ENCODE measurements around the gene ANGPTL2.

Gene ANGPTL2

DNA sequence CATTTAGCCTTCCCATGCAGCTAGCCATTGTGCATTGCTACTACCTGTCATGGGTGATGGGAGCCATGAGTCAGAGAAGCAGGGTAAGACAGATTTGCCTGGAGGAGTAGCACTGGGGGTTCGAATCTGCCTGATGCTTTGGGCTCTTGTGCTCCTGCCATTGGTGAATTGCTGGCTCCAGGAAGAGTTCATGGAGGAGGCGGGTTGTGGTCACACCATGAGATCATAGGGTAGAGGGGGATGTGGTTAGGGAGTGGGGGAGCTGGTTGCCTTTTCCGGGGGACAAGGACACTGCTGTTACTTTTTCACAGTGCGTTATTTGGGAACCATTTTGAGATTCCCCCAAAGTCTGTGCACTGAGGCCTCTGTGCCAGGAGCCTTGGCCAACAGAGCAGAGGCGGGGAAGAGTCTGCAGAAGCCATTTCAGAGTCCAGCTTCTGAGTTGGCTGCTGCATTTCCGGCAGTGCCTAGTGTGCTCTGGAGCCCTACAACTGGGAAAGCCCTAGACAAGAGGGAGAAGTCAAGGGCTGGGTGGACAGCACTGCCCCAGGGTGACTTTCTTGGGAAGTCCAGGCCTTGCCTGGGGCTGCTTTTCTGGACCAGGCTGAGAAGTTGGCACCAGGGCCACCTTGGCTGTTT lies 6.2 kb downstream of the ANGPTL2 start:
- no peak for DNase-seq

DNA sequence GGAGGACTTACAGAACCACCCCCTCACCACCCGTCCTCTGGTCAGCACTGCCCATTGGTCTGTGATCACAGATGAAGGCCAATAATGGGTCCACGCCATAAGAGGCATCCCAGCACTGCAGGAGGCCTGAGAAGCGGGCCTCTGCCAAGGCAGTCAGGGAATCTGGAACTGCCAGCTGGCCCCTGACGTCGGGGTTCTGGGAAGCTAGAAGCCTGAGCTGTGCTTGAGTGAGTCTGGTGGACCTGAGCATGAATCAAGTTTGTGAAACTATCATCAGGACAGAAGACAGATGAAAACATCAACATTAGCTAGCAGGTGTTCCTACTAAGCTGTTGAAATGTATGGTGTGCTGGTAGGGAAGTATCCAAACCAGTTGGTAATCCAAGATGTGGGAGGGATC lies 7.8 kb downstream of the ANGPTL2 start:
- no peak for DNase-seq

DNA sequence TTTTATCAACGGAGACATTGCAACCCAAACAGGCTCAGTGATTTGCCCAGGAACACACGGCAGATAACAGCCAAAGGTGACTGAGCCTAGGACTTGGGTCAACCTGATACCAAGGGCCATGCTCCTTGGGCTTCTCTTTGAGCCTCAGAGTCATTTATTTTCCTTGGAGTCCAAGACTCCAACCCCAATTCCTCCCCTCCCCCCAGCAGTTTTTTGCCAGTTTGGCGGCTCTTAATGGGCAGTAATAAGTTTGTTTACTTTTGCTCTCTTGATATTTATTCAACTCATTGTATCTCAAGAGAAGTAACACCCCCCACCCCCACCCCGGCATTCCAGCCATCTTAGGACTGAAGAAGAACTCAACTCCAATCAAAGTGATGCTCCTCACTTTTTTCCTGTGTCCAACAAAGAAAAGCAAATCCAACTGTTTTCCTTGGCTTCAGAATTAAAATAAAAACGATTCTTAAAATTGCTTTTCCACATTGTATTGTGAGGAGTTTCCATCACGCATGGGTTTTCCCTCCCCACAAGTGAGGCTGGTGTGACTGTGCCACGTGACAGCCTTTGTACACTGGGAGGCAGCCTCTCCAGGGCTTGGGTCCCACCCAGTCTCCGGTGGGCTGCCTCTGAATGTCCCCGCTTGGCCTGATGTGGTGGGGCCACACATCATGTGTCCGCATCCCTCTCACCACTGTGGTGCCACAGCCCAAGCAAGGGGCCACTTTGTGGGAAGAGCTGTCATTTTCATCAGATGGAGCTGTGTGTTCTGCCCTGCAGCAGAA lies 9.1 kb downstream of the ANGPTL2 start:
- no peak for DNase-seq

DNA sequence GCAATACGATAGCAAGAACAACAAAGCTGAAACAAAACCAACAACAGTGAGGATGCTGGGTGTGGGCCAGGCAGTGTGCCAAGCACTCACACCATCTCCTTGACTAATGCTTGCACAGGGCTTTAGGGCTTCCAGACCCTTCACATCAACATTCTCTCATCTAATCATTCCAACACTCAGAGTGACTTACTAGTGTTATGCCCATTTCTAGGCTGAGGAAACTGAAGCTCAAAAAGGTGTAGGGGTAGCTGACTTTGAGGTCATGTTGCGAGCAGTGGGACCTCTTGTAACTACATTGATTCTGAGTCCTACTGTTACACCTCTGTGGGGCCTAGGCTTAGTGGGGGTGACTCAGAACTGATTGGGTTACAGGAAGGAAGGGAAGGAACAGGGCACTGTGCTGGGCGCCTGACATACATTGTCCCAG lies 9.7 kb downstream of the ANGPTL2 start:
- no peak for DNase-seq

DNA sequence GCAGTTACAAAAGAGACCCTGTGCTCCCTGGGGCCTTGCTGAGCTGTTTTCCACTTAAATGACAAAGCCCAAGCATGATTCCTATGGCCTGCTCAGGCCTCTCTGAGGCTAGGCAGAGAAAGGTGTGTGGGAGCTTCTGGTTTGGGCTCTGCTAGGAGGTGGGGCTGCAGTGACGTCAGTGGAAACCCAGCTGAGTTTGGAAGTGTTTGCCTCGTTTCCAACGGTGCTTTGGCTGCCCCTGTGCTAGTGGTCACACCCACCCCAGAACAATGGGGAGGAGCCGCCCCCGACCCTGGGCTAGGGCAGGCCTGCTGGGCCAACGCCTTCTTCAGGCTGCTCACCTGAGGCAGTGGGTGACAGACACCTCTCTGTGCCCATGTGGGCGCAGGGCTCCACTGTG lies 10.4 kb downstream of the ANGPTL2 start:
- DNase-seq = no peak

DNA sequence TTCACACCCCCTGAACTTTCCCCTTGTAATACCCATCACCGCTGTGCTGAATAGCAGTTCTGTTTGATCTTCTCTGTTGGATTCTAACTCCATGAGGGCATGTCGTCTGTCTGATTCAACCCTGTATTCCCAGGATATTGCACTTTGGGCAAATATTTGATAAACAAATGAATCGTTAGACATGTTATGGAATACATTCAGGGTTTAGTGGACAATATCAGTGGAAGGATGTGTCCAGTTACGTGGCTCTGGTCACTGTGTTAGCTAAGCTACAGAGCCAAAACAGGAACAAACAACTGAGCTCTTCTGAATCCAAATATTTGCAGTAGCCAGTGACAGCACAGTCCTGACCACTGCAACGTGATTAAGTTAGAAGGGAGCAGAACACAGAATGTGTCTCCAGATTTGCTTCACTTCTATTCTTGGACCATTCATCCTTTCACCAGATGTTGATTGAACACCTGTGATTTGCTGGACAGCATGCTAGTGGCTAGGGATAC lies 13.2 kb downstream of the ANGPTL2 start:
- no peak for DNase-seq

DNA sequence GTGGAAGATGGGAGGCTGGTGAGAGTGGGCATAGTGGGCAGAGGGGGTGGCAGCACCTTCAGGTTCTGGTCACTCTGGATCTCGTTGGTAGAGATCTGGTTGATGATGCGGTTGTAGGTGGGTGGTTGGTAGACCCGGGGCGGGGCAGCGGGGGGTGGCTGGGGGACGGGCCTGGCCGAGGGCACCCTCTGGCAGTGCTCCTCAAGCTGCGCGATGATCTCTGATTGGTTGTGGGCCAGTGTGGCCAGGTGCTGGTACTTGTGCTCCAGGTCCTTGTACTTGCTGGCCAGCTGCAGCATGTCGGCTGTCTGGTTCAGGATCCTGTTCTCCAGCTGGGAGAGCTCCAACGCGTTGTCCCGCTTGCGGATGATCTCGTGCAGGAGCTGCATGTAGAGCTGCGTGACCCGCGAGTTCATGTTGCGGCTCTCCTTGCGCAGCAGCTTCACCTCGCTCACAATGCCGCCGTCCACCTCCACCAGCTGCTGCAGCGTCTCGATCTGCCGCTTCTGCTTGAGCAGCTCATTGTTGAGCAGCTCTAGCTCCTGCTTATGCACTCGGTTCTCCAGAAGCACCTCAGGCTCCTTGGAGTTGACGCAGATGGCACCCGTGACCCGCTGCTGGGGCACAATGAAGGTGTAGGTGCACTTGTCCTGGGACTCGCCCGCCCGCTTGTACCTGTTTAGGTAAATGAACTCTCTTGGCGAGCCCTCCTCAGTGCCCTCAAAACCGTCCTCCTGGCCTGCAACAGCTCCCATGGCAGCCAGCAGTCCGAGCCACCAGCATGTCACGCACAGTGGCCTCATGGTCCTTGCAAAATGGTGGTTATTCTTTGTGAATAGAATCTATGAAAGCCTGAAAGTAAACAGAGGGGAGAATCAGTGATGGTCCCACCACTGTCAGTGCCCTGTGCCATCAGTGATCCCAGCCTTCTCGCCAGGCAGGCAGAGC lies 14.2 kb downstream of the ANGPTL2 start:
- no peak for DNase-seq

DNA sequence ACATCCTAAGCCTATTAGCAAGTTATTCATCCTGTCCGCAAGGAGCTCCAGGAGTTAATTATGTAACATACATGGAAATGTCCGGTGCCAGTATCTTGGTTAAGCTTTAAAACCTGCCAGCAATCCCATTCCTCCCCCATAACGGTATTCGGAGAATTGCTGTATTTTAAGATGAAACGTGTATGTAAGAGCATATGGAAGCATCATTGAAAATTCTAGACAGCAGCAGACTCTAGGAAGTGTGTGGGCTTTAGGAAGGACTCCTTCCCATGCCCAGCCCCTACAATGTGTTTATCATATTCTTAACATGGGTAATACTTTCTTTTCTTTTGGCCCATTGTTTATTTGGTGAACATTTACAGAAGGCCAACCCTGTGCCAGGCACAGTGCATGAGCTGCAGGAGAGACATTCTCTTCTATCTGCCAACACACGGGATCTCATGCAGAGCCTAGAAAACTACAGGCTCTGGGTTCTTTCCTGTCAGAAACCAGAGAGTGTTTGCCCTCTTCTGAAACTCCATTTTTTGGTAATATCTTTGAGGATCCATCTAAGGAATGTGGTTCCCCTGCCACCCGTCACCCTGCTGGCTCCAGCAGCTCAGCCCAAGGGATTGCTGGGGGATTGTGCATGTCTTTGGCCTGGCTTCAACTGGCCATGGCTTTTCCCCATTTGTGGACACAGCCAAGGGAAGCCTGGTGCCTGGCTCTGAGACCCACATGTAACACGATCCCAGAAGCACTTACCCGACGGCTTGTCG lies 15.1 kb downstream of the ANGPTL2 start:
- no peak for DNase-seq

DNA sequence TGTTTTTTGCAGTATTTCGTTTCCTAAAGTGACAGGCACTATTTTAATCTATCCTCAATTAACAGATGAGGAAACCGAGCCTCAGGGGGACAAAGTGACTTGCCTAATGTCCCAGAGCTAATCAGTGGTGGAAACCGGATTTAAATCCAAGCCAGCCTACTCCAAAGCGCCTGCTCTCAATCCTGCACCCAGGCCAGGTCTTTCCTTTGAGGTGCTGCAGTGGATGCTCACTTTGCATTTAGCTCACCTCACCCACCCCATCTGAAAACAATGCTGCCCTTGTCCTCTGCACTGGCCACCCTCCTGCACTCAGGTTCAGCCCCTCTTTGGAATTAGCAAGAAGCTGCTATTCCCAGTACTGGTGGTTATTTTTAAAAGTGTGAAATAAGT lies 16.0 kb downstream of the ANGPTL2 start:
- DNase-seq = no peak

DNA sequence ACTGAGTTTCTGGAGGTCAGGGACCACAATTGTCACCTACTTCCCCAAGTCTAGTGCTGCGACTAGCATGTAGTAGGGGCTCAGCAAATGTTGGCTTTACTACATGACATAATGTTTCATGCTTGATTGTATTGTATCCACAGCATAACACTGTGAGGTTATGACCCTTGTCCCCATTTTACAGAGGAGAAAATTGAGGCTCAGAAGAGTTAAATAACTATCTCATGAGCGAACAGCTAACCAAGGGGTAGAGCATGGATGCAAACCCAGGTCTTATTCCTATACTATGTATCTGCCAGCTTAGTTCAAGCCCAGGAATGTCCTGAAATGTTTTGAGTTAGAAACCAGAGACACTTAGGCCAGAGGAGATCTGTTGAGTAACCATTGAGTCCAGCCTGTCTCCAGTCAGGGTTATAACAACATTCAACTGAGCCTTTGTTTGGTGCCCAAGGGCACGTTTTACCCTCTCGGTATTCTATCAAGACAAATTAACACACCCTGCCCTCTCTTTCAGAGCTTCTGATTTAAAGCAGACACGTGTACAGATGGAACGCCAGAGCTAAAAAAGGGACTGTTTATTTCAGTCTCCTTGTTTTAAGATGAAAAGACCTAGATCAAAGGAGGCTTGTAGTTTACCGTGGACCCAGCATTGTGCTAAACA lies 16.5 kb downstream of the ANGPTL2 start:
- DNase-seq = no peak

DNA sequence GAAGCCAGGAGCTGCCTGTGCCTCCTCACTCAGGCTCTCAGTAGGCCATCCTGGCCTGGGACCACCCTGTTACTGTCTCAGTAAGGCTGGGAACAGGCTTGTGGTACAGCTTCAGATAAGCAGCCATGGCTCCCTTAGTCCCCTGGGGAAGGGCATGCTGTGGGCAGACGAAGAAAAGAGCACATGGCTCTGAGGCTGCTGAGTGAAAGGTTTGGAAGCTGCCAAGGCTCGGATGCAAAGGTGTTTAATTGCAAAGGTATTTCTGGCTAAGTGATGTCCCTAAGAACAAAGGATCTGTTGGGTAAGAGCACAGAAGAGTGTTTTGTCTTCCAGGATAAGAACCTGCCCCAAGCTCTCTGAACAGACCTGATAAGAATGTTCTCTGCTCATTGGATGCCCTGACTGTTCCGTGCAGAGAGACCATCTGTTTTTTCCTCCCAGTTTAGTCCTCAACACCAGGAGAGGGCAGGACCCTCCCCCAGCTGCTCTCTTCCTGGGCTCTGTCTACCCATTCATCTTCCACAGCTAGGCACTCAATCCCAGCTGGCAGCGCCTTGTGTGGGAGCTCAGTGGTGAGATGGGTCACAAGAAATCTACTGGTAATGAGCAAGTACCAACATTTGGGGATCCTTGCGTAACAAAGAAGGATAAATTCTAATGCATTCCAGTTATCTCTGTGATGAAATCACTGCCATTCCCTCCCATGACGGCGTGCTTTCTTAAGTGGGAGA lies 17.7 kb downstream of the ANGPTL2 start:
- no peak for DNase-seq

DNA sequence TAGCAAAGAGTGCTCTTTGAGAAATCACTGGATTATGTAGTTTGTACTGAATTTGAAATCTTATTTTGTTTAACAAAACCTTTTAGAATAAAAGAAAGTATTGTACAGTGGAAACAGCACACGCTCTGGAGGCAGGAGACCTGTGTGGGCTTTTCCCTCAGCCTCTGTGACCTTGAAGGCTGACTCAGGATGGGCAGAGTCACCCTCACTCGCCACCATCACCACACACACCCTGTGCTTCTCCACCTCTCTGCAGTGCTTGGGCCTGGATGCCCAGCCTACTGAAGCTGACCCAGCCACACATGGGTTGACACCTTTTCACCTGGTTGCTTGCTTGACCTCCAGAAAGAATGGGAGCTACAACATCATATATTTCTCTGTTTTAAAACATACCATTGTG lies 19.6 kb downstream of the ANGPTL2 start:
- no peak for DNase-seq

DNA sequence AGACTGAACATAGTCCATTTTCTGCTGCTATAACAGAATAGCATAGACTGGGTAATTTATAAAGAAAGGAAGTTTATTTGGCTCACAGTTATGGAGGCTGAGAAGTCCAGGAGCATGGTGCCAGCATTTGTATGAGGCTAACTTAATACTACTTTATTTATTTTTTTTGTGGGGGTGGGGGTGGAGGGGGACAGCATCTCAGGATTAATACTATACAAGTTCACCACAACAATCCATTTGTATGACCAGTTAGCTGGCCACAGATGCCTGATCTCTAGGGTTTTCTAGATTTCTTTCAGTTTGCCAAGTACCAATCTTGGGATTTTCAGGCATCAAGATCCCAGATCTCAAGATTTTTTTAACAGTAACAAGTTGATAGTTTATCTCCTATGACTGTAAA lies 20.3 kb downstream of the ANGPTL2 start:
- no peak for DNase-seq

DNA sequence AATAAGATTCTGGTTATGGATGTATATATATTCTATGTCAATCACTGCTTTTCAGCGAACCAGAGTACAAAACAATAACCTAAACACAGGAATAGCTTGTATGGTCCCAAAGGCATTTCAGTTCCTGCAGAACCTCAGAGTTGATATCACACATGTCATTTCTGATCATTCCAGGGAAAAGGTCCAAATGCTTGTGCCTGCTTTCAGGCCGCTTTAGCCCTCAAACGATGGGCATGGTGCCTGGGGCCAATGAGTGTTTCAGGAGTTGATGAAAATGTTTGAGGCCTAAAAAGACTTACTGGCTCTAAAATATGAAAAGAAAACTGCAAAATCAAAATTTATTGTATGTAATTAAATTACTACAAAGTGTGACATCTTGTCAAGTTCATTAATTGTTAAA lies 22.8 kb downstream of the ANGPTL2 start:
- DNase-seq = no peak

DNA sequence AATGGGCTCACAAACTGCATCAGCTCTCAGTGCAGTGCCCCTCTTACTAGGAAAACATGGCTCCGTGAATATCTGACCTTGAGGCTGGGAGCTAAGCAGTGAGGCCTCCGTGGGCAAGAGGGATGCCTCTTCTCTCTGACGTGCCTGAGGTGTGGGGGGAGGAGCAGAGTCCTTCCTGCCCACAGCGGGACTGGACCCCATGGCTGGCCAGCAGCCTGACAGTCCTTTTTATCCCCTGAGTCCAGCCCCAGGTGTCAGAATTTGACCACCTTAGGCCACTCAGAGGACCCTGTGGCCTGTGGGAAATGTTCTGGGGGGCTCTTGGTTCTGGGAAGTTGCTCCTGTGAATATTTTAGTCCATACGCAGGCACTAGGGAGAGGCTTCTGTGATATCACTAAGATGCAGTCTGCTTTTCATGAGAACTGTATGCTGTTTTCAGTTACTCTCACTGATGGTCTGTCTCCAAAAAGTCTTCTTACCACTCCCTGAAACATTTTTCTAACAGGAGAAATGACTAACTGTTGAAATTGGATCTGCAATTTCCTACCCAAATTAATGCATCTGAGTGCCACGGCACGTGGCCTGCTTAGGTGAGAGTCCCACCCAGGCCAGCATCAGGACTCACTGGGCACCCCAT lies 23.4 kb downstream of the ANGPTL2 start:
- no peak for DNase-seq

DNA sequence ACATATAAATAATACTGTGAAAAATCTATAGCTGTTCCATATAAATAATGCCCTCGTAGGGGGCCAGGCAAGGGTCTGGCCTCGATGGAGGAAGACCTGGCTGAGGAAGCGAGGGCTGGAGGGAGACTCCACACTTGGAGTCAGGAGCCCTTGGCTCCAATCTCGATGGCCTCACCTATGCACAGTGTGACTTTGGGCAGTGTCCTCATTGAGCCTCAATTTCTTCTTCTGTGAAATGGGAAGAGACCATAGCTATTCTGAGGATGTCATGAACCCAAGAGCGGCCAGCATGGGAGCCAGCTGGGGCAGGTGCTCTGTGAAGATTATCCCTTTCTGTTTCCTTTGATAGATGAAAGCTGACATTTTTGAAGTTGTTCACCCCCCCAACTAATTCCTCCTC lies 24.8 kb downstream of the ANGPTL2 start:
- no peak for DNase-seq

DNA sequence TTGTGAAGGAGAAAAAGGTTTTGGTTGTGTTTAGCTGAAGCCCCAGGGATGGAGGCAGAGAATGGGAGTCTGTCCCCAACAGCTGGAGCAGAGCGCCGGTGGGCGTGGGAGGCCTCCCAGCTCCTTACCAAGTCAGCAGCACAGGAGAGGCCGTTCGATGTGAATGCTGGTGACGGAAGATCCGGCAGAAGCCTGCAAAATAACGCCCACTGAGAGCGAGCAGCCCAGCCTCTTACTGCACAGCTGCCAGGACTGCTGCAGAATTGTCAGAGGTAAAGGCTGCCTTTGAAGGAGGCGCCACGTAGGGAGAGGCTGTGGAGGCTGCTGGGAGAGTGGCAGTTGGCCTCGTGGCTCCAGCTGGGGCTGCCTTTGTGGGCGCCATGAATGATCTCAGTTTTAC lies 26.2 kb downstream of the ANGPTL2 start:
- no peak for DNase-seq

DNA sequence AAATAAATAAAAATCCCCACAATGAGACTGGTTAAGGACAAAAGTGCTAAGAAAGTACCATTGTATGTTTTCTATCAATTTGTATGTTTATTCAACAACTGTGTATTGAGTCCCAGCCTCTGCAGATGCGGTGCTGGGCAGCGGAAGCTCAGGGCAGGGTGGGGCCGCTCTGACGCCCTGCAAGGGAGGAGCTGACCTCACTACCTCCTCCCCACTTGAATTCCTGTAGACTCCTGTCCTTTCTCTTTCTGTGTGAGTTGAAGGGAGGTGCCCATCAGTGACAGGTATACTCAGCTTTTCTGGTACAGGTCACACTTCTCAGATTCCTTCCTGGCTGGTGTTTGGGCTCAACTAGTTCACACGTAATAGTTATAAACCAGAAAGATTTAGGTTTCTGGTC lies 27.0 kb downstream of the ANGPTL2 start:
- DNase-seq = no peak

DNA sequence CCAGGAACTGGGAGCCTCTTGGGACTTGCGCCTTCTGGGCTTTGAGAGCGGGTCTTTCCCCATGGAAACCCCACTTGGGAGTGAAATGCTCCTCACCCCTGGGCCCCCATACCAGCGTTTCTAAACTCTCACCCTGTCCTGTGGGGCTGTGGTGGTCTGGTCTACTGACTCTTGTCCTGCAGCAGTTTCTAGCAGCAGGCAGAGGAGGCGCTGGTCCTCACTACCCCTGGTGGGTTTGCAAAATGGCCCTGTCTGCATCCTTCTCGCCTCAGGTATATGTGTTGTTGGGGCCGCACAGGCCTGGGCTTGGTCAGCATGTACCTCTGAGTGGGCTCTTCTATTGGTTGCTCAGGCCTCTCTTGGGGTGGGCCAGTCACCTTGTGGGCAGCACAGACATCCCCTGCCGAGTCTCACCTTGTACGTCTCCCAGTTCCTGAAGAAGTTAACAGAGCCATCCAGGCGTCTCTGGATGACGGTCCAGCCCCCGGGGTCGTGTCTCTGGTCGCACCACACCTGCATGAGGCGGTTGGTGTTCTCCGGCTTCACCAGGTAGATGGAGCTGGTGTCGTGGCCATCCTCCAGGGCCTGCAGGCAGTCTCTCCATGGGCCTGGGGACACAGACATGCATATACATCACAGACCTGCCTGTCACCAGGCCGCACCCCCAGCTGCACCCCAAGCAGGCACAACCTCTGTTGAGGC lies 29.0 kb downstream of the ANGPTL2 start:
- no peak for DNase-seq

DNA sequence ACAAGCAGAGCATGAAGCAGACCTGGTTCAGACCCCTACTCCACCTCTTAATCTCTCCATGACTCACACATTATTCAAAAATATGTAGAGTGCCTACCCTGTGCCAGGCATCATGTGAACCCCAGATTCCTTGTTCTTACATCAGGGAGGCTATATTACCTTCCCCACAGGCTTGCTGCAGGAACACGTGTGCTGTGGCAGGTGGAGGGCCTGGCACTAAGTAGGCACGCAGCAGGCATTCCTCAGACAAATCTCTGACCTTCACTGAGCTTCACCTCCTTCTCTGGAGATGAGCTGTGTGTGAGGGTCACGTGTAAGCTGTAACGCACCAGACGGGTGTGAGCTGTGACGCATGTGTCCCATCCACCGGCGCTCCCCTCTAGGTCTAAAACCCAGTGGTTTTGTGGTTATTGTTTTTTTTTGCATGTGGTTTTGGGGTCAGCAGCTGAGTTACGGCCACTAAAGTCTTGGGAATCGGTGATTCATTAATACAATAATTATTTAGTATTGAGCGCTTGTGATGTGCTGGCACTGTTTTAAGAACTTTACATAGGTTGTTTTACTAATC lies 30.3 kb downstream of the ANGPTL2 start:
- DNase-seq = no peak
